Measurements from ENCODE around the gene FIGNL1.

The FIGNL1 gene

GRCh38 chr7:50426280-50427045 lies 23.7 kb downstream of the FIGNL1 start:
- no peak for DNase-seq (ENCODE audit: low spot score)

GRCh38 chr7:50425318-50425717 lies 24.8 kb downstream of the FIGNL1 start:
- no peak for DNase-seq (ENCODE audit: low spot score)

GRCh38 chr7:50423860-50424259 lies 26.3 kb downstream of the FIGNL1 start:
- DNase-seq (ENCODE audit: low spot score) = no peak

GRCh38 chr7:50422858-50423257 lies 27.3 kb downstream of the FIGNL1 start:
- DNase-seq (ENCODE audit: low spot score) = no peak

- no peak for DNase-seq (ENCODE audit: low spot score)
These were observed 29.1 kb downstream of the FIGNL1 start for GRCh38 chr7:50421043-50421442.

GRCh38 chr7:50418526-50419290 lies 31.4 kb downstream of the FIGNL1 start:
- DNase-seq (ENCODE audit: low spot score) = no peak

- peak; percentile 80 for DNase-seq (ENCODE audit: low spot score)
These were observed 32.0 kb downstream of the FIGNL1 start for GRCh38 chr7:50418086-50418515.

GRCh38 chr7:50416527-50417182 lies 33.5 kb downstream of the FIGNL1 start:
- no peak for DNase-seq (ENCODE audit: low spot score)

- no peak for DNase-seq (ENCODE audit: low spot score)
These were observed 34.2 kb downstream of the FIGNL1 start for GRCh38 chr7:50415844-50416364.

- DNase-seq (ENCODE audit: low spot score) = no peak
These were observed 36.6 kb downstream of the FIGNL1 start for GRCh38 chr7:50413561-50413960.

GRCh38 chr7:50412973-50413372 lies 37.2 kb downstream of the FIGNL1 start:
- DNase-seq (ENCODE audit: low spot score) = no peak

GRCh38 chr7:50411332-50411731 lies 38.8 kb downstream of the FIGNL1 start:
- DNase-seq (ENCODE audit: low spot score) = no peak

GRCh38 chr7:50409856-50410745 lies 40.0 kb downstream of the FIGNL1 start:
- no peak for DNase-seq (ENCODE audit: low spot score)

- DNase-seq (ENCODE audit: low spot score) = no peak
These were observed 43.2 kb downstream of the FIGNL1 start for GRCh38 chr7:50406935-50407334.

GRCh38 chr7:50405221-50405620 lies 44.9 kb downstream of the FIGNL1 start:
- DNase-seq (ENCODE audit: low spot score) = no peak

- no peak for DNase-seq (ENCODE audit: low spot score)
These were observed 45.8 kb downstream of the FIGNL1 start for GRCh38 chr7:50404392-50404791.

- no peak for DNase-seq (ENCODE audit: low spot score)
These were observed 50.0 kb downstream of the FIGNL1 start for GRCh38 chr7:50400114-50400513.

- DNase-seq (ENCODE audit: low spot score) = no peak
These were observed 50.5 kb downstream of the FIGNL1 start for GRCh38 chr7:50399635-50400034.

- no peak for DNase-seq (ENCODE audit: low spot score)
These were observed 50.9 kb downstream of the FIGNL1 start for GRCh38 chr7:50399206-50399605.

GRCh38 chr7:50397971-50398324 lies 52.2 kb downstream of the FIGNL1 start:
- no peak for DNase-seq (ENCODE audit: low spot score)

- no peak for DNase-seq (ENCODE audit: low spot score)
These were observed 52.7 kb downstream of the FIGNL1 start for GRCh38 chr7:50397320-50397970.

Measured in hematopoietic multipotent progenitor cell treated with erythropoietin and hydrocortisone succinate and interleukin-3 and kit ligand, for 15 days (in vitro differentiated cells).